HG03066 (cell line): ENCODE measurements around the gene UBR4.
"Not testable (repeated sequence)": the region's sequence is repeated elsewhere in the genome, so short reads cannot be mapped to it uniquely, and the experiment has no call there.

Experiments used
- ATAC-seq: cut with Tn5 transposase; IDR thresholded peaks from one replicate; pipeline ENCODE4 v1.9.1; 2021; ENCODE audit warnings: low read depth; ENCODE audit not compliant: unreplicated experiment

Gene UBR4

GRCh38 chr1:19193004-19193403, 17.1 kb downstream of the UBR4 start:
- no peak for ATAC-seq

DNA sequence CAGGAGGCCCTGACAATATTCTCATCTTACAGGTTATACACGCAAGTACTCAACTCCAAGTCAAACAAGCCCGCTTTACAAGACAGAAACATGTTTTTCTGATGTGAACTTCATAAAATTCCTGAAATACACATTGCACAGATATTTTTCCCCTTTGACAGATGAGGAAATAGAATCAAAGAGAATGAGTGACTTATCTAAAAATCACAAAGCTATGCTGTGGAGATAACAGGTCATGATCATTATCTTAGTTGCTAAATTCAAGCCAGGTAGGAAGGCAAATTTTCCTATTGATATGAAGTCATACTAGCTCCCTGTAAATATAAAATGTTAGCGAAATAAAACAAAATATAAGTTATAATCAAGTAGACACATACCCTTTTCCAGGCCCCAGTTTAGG, 18.3 kb downstream of the UBR4 start:
- no peak for ATAC-seq

DNA sequence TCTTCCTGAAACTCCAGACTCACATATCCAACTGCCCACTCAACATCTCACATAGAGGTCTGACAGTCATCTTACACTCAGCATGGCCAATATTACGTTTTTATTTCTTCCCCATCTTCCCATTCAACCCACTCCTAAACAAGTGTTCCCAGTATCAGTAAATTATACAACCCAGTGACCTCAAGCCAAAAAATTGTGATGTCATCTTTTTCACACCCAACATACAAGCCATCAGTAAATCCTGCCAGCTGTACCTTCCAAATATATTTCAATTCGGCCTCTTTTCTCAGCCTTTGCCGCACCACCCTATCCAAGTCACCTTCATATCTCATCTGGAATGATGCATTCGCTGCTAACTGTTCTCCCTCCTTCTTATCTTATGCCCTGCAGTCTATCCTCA, 19.6 kb downstream of the UBR4 start:
- ATAC-seq, result no peak

GRCh38 chr1:19189270-19189669, 20.8 kb downstream of the UBR4 start:
- no peak for ATAC-seq

- no peak for ATAC-seq
Observed at GRCh38 chr1:19187852-19188251, 22.2 kb downstream of the UBR4 start.

GRCh38 chr1:19186001-19186400, 24.1 kb downstream of the UBR4 start:
- no peak for ATAC-seq

GRCh38 chr1:19182223-19182622, 27.8 kb downstream of the UBR4 start:
- no peak for ATAC-seq

DNA sequence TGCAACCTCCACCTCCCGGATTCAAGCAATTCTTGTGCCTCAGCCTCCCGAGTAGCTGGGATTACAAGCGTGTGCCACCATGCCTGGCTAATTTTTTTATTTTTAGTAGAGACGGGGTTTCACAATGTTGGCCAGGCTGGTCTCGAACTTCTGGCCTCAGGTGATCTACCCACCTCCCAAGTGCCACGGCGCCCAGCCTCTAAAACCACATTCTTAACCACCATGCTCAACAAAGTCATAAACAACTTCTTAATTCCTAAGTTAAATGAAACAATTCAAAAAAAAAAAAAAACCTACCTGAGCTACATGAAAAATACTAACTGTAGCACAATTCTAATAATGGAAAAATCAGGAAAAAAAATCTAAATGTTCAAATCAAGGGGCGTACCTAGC, 29.8 kb downstream of the UBR4 start:
- not testable (repeated sequence) for ATAC-seq

GRCh38 chr1:19179597-19180264, 30.3 kb downstream of the UBR4 start:
- no peak for ATAC-seq

GRCh38 chr1:19178734-19179398, 31.2 kb downstream of the UBR4 start:
- no peak for ATAC-seq

- no peak for ATAC-seq
Observed at GRCh38 chr1:19177811-19178210, 32.3 kb downstream of the UBR4 start.

DNA sequence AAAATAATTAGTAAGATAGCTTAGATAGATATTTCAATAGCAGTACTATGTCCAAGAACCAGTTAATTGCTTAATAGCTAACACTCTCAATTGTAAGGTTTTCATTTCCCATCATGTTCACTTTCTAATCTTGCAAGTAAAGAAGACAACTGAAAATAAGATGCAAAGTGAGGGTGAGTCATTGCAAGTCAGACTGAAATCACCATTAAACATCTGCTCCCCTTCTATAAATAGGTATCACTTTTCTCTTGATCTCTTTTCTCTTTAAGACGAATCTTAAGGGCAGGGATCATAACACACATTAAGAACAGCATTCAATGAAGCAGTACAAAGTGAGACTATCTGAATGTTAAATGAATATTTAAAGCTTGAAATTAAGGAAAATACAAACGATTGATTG, 40.4 kb downstream of the UBR4 start:
- ATAC-seq, result no peak

GRCh38 chr1:19167140-19167539, 42.9 kb downstream of the UBR4 start:
- ATAC-seq, result no peak

- ATAC-seq, result no peak
Observed at GRCh38 chr1:19166066-19166465, 44.0 kb downstream of the UBR4 start.

DNA sequence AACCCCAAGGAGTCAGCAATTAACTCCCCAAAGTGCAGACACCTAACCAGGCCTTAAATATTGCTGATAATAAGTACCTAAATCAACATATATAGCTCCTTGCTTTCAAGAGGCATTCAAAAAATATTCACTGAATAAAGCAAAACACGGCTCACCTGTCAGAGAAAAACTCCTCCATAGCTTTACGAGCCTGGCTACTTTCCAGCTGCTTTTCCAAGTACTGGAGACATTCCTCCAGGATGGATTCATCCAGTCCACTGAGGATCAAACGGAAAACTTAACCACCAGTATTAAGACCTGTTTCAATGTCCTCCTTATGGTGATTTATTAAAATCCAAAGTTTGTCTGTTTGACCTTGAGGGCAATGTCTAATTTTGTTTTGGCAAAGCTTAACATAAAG, 44.6 kb downstream of the UBR4 start:
- ATAC-seq, result no peak

DNA sequence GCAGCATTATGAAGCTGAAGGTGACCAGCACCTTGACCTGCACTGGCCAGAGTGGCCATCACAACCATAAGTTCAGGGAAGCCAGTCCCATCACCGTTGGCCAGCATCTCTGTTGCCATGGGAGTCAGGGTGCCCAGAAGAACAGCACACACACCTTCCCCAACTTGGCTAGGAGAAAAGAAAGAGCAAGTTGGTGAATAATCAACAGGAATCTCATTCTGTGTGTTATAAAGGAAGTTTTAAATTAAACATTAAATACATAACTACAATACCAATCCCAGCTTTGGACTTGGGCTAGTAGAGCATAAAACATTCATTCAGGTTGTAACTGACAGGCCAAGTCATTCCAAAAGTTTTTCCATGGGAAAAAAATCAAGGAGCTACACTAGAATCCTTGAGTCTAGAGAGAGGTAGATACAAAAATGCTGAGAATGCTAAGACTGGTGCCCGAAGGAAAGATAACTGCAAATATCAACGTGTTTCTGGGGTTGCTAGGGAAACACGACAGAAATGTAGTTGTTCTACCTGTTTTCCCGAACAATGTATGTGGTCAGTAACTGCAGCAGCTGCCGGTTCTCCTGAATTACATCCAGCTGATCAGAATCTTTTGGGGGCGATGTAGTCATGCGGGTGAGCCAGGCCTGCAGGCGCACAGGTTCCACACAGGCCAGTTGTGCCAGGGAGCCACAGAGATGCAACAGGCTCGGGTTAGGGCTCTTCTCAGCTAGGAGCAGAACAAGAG, 45.6 kb downstream of the UBR4 start:
- no peak for ATAC-seq

- no peak for ATAC-seq
Observed at GRCh38 chr1:19163261-19163660, 46.8 kb downstream of the UBR4 start.

DNA sequence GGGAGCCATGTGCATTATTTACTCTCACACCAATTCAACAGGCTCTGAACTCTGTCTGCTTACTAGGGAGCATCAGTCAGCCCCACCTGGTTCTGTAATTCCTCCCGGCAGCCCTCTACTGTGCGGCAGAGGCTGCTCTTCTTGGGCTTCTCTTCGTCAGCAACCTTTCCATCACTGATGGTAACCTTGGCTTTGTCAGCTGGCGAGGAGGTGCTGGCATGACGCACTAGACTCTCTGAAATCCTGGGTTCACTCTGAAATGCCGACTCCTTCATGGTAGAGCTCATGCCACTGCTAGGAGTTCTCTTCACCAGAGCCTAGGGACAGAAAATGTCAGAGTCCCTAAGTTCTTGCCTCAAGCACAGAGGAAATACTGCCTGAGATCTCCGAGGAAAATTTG, 49.2 kb downstream of the UBR4 start:
- ATAC-seq, result no peak

- no peak for ATAC-seq
Observed at GRCh38 chr1:19157653-19158052, 52.4 kb downstream of the UBR4 start.

- no peak for ATAC-seq
Observed at GRCh38 chr1:19156676-19157075, 53.4 kb downstream of the UBR4 start.

DNA sequence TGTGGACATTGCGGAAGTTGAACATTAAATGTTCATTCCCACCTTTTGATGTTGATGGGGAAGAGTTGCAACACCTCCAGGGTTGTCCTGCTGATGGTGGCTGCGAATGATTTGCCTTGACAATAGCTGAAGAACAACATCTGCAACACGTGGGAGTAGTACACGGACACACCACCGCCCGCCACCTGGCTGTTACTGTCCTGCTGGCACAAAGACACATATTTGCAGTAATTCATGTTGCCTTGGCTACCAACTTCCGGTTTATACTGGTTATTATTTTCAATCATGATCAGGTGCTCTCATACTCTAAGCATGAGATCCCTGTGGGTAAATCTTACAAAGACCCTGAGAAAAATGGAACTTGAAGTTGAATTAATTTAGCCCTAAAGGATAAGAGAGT, 55.2 kb downstream of the UBR4 start:
- no peak for ATAC-seq

- ATAC-seq, result no peak
Observed at GRCh38 chr1:19153169-19153568, 56.9 kb downstream of the UBR4 start.
